HepG2 (cell line): ENCODE measurements around the gene AIDA. TPM values are rescaled to one million over a fixed set of nuclear protein-coding genes. Genes with fewer than 3 reads are reported as not detected.

Experiments
- ATAC-seq: fragments of 200-7000 bp; cut with Tn5 transposase; 3 replicates; pipeline ENCODE4 v1.9.1; 2020; ENCODE audit warnings: mild to moderate bottlenecking, moderate library complexity
- BruUV-seq: library from RNA; stranded (reverse); fragments of 400-500 nt; replicated peaks from 2 replicates; lab custom pipeline; 2021; lab: Mats Ljungman, UMichigan
- CTCF ChIA-PET: fragments of 300-600 bp; formaldehyde crosslinking; extraction: SDS; loops from one replicate; lab custom pipeline; 2021; ENCODE audit warnings: low total read pairs, inconsistent platforms, low intra/inter-chr PET ratio; lab: Yijun Ruan, JAX
- POLR2A ChIA-PET: fragments of 350-600 bp; sonication (Branson Sonifier 250); formaldehyde crosslinking; loops from one replicate; lab custom pipeline; 2020; ENCODE audit warnings: antibody characterized with exemption, inconsistent platforms; lab: Yijun Ruan, JAX
- DNase-seq: peaks from one replicate; pipeline ENCODE4 v3.0.0-alpha.2; 2015; ENCODE audit warnings: low spot score
- FAIRE-seq: peaks from 3 replicates; lab custom pipeline; 2011; peaks lifted over from hg19 to GRCh38; lab: Jason Lieb, UNC
- H2AFZ ChIP-seq: one replicate; pipeline ENCODE4 v1.6.1; 2011; ENCODE audit warnings: low read length, inconsistent platforms
- H3K27ac ChIP-seq: fragments of 300-600 bp; 3 replicates; pipeline ENCODE4 v1.8.0; 2011; ENCODE audit warnings: mixed run types, mild to moderate bottlenecking, mixed read lengths, low read length, inconsistent platforms; ENCODE audit not compliant: insufficient read depth; ENCODE audit errors: extremely low read length
- H3K27me3 ChIP-seq, 2 experiments: fragments of 200-600 bp in 1 of 2; 2 replicates in 1 of 2; 3 replicates in 1 of 2; pipeline versions ENCODE4 v1.6.0 to v1.8.0; 2011; ENCODE audit warnings: low read length in 2 of 2, mild to moderate bottlenecking in 2 of 2, moderate library complexity in 2 of 2, inconsistent platforms in 1 of 2; ENCODE audit not compliant: insufficient read depth in 2 of 2, control insufficient read depth in 1 of 2
- H3K36me3 ChIP-seq, 2 experiments: fragments of 200-600 bp in 1 of 2; replicated peaks in 1 of 2; 2 replicates in 1 of 2; 3 replicates in 1 of 2; pipeline versions ENCODE4 v1.5.1 to v1.8.0; 2011; ENCODE audit warnings: low read length in 2 of 2, inconsistent platforms in 1 of 2; ENCODE audit not compliant: insufficient read depth in 2 of 2, control insufficient read depth in 1 of 2
- H3K4me1 ChIP-seq: 2 replicates; pipeline ENCODE4 v1.5.1; 2012; ENCODE audit warnings: low read length, inconsistent platforms; ENCODE audit not compliant: insufficient read depth
- H3K4me2 ChIP-seq: 2 replicates; pipeline ENCODE4 v1.6.0; 2011; ENCODE audit warnings: low read depth, low read length, inconsistent platforms
- H3K4me3 ChIP-seq, 3 experiments: fragments of 200-600 bp in 1 of 3; sonication (generic), shearing (Covaris generic) in 1 of 3; replicated peaks in 1 of 3; 2 replicates each; pipeline ENCODE4 v1.5.1; 2011 to 2016; ENCODE audit warnings: low read length in 3 of 3, inconsistent platforms in 2 of 3, low read depth in 2 of 3, mild to moderate bottlenecking in 2 of 3, control low read depth in 1 of 3, mixed read lengths in 1 of 3; ENCODE audit not compliant: insufficient read depth in 1 of 3
- H3K79me2 ChIP-seq: one replicate; pipeline ENCODE4 v1.6.1; 2011; ENCODE audit warnings: low read length, inconsistent platforms; ENCODE audit not compliant: insufficient read depth
- H3K9ac ChIP-seq: 2 replicates; pipeline ENCODE4 v1.6.0; 2011; ENCODE audit warnings: mild to moderate bottlenecking, low read depth, low read length, inconsistent platforms; ENCODE audit not compliant: insufficient read depth
- H3K9me3 ChIP-seq: 2 replicates; pipeline ENCODE4 v1.5.1; 2012; ENCODE audit warnings: mild to moderate bottlenecking, low read length
- H4K20me1 ChIP-seq: 2 replicates; pipeline ENCODE4 v1.6.0; 2011; ENCODE audit warnings: inconsistent platforms, mild to moderate bottlenecking, low read length, moderate library complexity; ENCODE audit not compliant: insufficient read depth
- HIC2 ChIP-seq: sonication (generic); formaldehyde crosslinking; IDR thresholded peaks from 2 replicates; pipeline ENCODE4 v1.9.0; 2022; ENCODE audit warnings: low read depth, missing genetic modification reagents
- MIXL1 ChIP-seq: IDR thresholded peaks from 2 replicates; pipeline ENCODE4 v1.6.1; 2016
- PRDM4 ChIP-seq: sonication (generic); formaldehyde crosslinking; IDR thresholded peaks from 2 replicates; pipeline ENCODE4 v1.9.0; 2021; ENCODE audit warnings: missing genetic modification reagents, borderline replicate concordance
- RBM39 ChIP-seq: fragments of 200-400 bp; formaldehyde crosslinking; IDR thresholded peaks from one replicate; pipeline ENCODE4 v1.6.1; 2018; ENCODE audit warnings: antibody characterized with exemption, mild to moderate bottlenecking, low read depth, low read length; ENCODE audit not compliant: poor library complexity, severe bottlenecking
- SP2 ChIP-seq: sonication (generic); formaldehyde crosslinking; IDR thresholded peaks from 2 replicates; pipeline ENCODE4 v1.5.1; 2020; ENCODE audit warnings: mild to moderate bottlenecking, missing genetic modification reagents
- ZNF790 ChIP-seq: sonication (generic); formaldehyde crosslinking; IDR thresholded peaks from 2 replicates; pipeline ENCODE4 v1.8.0; 2022; ENCODE audit warnings: missing genetic modification reagents, mild to moderate bottlenecking, borderline replicate concordance
- in situ Hi-C: cut with HindIII; loops from 2 replicates; pipeline ENCODE4 v1.10.0; 2017; ENCODE audit warnings: low pct_unique_long_range_greater_than_20kb; ENCODE audit not compliant: extremely low pct_ligation_motif_present
- intact Hi-C: fragments of 100-400 bp; cut with micrococcal nuclease; formaldehyde crosslinking; loops from one replicate; pipeline ENCODE4 v1.10.0; 2022; ENCODE audit not compliant: unreplicated experiment
- polyA plus RNA-seq, 8 experiments: library from polyadenylated mRNA; depleted of rRNA in 3 of 8; stranded (reverse) in 7 of 8; unstranded in 1 of 8; fragments of >200 nt; fragmentation: Illumina TruSeq in 4 of 8; extraction: Trizol in 4 of 8; gene quantifications; 2 replicates each; pipeline versions ENCODE4 v1.2.1 to v1.2.3, GENCODE V29; 2011 to 2016; ENCODE audit warnings: low read depth in 4 of 8, missing spikeins in 1 of 8, mixed read lengths in 1 of 8; ENCODE audit not compliant: insufficient read depth in 1 of 8
- total RNA-seq, 5 experiments: library from RNA; depleted of rRNA; stranded (reverse); fragments of >200 nt; fragmentation: Illumina TruSeq; extraction: Trizol; gene quantifications; 2 replicates each; pipeline ENCODE4 v1.2.3, GENCODE V29; 2016; ENCODE audit warnings: low read depth in 1 of 5

Gene AIDA
- total and polyA plus RNA-seq, 2 of the 13 experiments (the other 11 are each of a cell fraction or from before 2014, with no cell fraction given): 17.5 to 35.4 TPM

- no peaks in the 10 kb centered on the region; a peak in 1 of 5 replicates for H3K27me3 ChIP-seq
- TF ChIP-seq PRDM4 (CRISPR knock-in tag) (no peak), HIC2 (no peak), SP2 (CRISPR knock-in tag) (no peak), MIXL1 (no peak), ZNF790 (CRISPR knock-in tag) (no peak), RBM39 (no peak)
- TF ChIP-seq, all 625 proteins: peak for 0
- DNase-seq: no peak
- no peak overlapping the region for H3K9ac ChIP-seq
- FAIRE-seq: no peak
- H4K20me1 ChIP-seq: 0 out of 2 replicates have a peak, but pooled peaks cover 6% of the 10 kb centered on the region
- intact Hi-C loops: no loop called here
- no peak overlapping the region for H2AFZ ChIP-seq
- no TSS peak for BruUV-seq
- H3K36me3 ChIP-seq: peaks cover 11 to 57% of the 10 kb centered on the region in 2 experiments
- H3K79me2 ChIP-seq: peaks cover 17% of the 10 kb centered on the region
- POLR2A ChIA-PET: no interaction called here
- H3K4me1 ChIP-seq: peaks cover 16% of the 10 kb centered on the region
- CTCF ChIA-PET: no interaction called here
- H3K9me3 ChIP-seq: no peaks in the 10 kb centered on the region
- in situ Hi-C loops: no loop called here
- no peak overlapping the region for H3K4me3 ChIP-seq
- no peak overlapping the region for H3K4me2 ChIP-seq
- no peak for ATAC-seq
- no peak overlapping the region for H3K27ac ChIP-seq
Observed at GRCh38 chr1:222623458-222623857, 88.8 kb downstream of the AIDA start.
